SK-N-SH treated with all-trans-retinoic acid at 6 μM for 48 hours (cell line): Measurements from ENCODE around the gene SLC13A3.

Experiments used
- ARNTL ChIP-seq: fragments of 450-650 bp; formaldehyde crosslinking; IDR thresholded peaks from 2 replicates; pipeline ENCODE4 v1.5.0; 2020; ENCODE audit warnings: low read depth, mild to moderate bottlenecking, moderate library complexity, borderline replicate concordance
- CREB5 ChIP-seq: fragments of 250-450 bp; sonication (Bioruptor Pico); IDR thresholded peaks from 2 replicates; pipeline ENCODE4 v1.5.1; 2020; ENCODE audit warnings: low read depth, mild to moderate bottlenecking, moderate library complexity
- PATZ1 ChIP-seq: fragments of 250-450 bp; sonication (Bioruptor Pico); IDR thresholded peaks from 2 replicates; pipeline ENCODE4 v1.8.0; 2020; ENCODE audit warnings: mild to moderate bottlenecking, moderate library complexity, borderline replicate concordance
- TOX ChIP-seq: fragments of 250-450 bp; sonication (Bioruptor Pico); IDR thresholded peaks from 2 replicates; pipeline ENCODE4 v1.8.0; 2021; ENCODE audit warnings: mild to moderate bottlenecking, moderate library complexity, borderline replicate concordance

- no peak for TF ChIP-seq TOX (CRISPR knock-in tag)
- no peak for TF ChIP-seq ARNTL (CRISPR knock-in tag)
- TF ChIP-seq CREB5 (CRISPR knock-in tag) = no peak
- no peak for TF ChIP-seq PATZ1
These were observed 32.9 kb upstream of the SLC13A3 start for GRCh38 chr20:46683939-46684750.
